Common myeloid progenitor, CD34-positive (primary cell): Measurements from ENCODE around the gene ADARB2.

Experiments
- CTCF ChIA-PET: fragments of 350-600 bp; sonication (Branson Sonifier 250); formaldehyde crosslinking; loops from one replicate; lab custom pipeline; 2021; ENCODE audit warnings: antibody characterized with exemption; lab: Charles Lee
- POLR2A ChIA-PET: fragments of 350-600 bp; sonication (Branson Sonifier 250); formaldehyde crosslinking; loops from one replicate; lab custom pipeline; 2021; ENCODE audit warnings: antibody characterized with exemption; lab: Charles Lee
- DNase-seq, 3 donors: peaks; one replicate each; pipeline versions ENCODE4 v3.0.0 to v3.0.0-alpha.2; 2013
- H3K27ac ChIP-seq, 2 experiments: 1 replicate in 1 of 2; 2 replicates in 1 of 2; pipeline ENCODE4 v1.7.0; 2013; ENCODE audit warnings: inconsistent platforms in 2 of 2, low read length in 2 of 2, mild to moderate bottlenecking in 2 of 2, low read depth in 1 of 2, moderate library complexity in 1 of 2; ENCODE audit not compliant: severe bottlenecking in 2 of 2, insufficient read depth in 1 of 2, poor library complexity in 1 of 2
- H3K27me3 ChIP-seq, 5 experiments: replicated peaks in 2 of 5; 1 replicate in 3 of 5; 2 replicates in 2 of 5; pipeline versions ENCODE4 v1.6.1 to v1.7.0; 2013; ENCODE audit warnings: low read length in 4 of 5, mild to moderate bottlenecking in 2 of 5, moderate library complexity in 2 of 5, inconsistent platforms in 1 of 5; ENCODE audit not compliant: insufficient read depth in 5 of 5, control insufficient read depth in 4 of 5
- H3K36me3 ChIP-seq, 4 experiments: 1 replicate in 2 of 4; 2 replicates in 2 of 4; pipeline versions ENCODE4 v1.6.1 to v1.7.0; 2013; ENCODE audit warnings: low read length in 3 of 4, control low read depth in 1 of 4, mild to moderate bottlenecking in 1 of 4; ENCODE audit not compliant: control insufficient read depth in 4 of 4, insufficient read depth in 4 of 4
- H3K4me1 ChIP-seq, 4 experiments: 1 replicate in 3 of 4; 2 replicates in 1 of 4; pipeline versions ENCODE4 v1.6.1 to v1.7.1; 2013; ENCODE audit warnings: low read length in 3 of 4, mild to moderate bottlenecking in 3 of 4, control low read depth in 1 of 4, inconsistent platforms in 1 of 4, moderate library complexity in 1 of 4; ENCODE audit not compliant: control insufficient read depth in 4 of 4, insufficient read depth in 4 of 4; ENCODE audit errors: control extremely low read depth in 1 of 4
- H3K4me3 ChIP-seq, 7 experiments: 1 replicate in 4 of 7; 2 replicates in 3 of 7; pipeline versions ENCODE4 v1.5.1 to v1.7.0; 2013; ENCODE audit warnings: mild to moderate bottlenecking in 7 of 7, low read length in 6 of 7, moderate library complexity in 6 of 7, inconsistent platforms in 2 of 7, low read depth in 2 of 7, control low read depth in 1 of 7; ENCODE audit not compliant: insufficient read depth in 4 of 7, control insufficient read depth in 1 of 7; ENCODE audit errors: extremely low read depth in 1 of 7
- H3K9me3 ChIP-seq, 5 experiments: 1 replicate in 4 of 5; 2 replicates in 1 of 5; pipeline versions ENCODE4 v1.6.1 to v1.7.1; 2013; ENCODE audit warnings: low read length in 4 of 5, mild to moderate bottlenecking in 2 of 5, inconsistent platforms in 1 of 5, low read depth in 1 of 5, moderate library complexity in 1 of 5; ENCODE audit not compliant: control insufficient read depth in 4 of 5, insufficient read depth in 2 of 5; ENCODE audit errors: control extremely low read depth in 1 of 5
- WGBS: methylation state at CpG from one replicate; pipeline ENCODE4 v1.1.5; 2013; ENCODE audit not compliant: insufficient coverage; 5-methylcytosine and 5-hydroxymethylcytosine counted together

ADARB2 gene

DNA sequence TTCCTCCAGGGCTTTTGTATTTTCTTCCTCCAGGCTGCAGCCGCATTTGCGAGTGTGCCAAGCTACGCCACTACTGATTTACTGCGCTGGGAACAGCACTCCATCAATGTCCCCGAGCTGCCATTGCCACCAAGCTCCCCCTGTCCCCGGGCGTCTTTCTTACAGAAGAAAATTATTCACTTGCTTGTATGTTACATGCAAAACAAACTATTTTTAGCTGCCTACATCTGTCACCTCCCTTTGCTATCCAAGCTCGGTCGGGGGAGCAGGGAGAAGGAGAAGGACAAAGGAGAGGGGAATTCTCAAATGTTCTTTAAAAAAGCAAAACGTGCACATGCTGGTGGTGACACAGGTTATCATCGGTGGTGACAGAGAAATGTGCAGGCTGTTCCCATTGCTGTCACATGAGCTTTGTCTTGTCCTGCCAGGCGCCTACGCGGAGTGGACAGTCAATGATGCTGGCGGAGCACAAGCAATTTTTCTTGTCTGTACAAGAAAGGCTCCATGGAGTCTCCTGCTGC, 93.1 kb downstream of the ADARB2 start:
- POLR2A ChIA-PET: no interaction called here
- no peak for DNase-seq
- Histone ChIP-seq H3K36me3 (no peaks in the 10 kb centered on the region), H3K4me3 (no peak overlapping the region), H3K27ac (no peak overlapping the region), H3K27me3 (no peaks in the 10 kb centered on the region), H3K9me3 (no peaks in the 10 kb centered on the region), H3K4me1 (no peaks in the 10 kb centered on the region)
- 91% methylated on average over 10 of the region's 15 CpGs for WGBS
- CTCF ChIA-PET: no interaction called here

DNA sequence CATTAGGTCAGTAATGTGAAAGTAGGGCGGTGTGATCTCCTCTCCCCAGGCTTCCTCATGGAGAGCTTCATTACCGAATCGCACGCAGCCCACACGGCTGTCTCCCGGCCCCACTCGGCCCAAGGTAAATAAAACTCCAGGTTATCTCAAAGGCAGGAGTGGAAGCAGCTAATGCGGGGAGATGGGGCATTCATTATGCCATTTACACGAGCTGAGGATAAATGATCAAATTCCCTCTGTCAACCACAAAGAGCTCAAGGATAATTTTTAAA, 93.5 kb downstream of the ADARB2 start:
- Histone ChIP-seq H3K4me1 (no peaks in the 10 kb centered on the region), H3K36me3 (no peaks in the 10 kb centered on the region), H3K4me3 (no peak overlapping the region), H3K9me3 (no peaks in the 10 kb centered on the region), H3K27ac (no peak overlapping the region), H3K27me3 (no peaks in the 10 kb centered on the region)
- 75% methylated on average over 8 of the region's 9 CpGs for WGBS
- ChIA-PET CTCF (interaction anchor here (0.7 kb wide), 1 partner anchor 221 kb away, joined by 3 read pairs; no protein-coding TSS in a partner anchor), POLR2A (no interaction called here)
- DNase-seq: no peak

DNA sequence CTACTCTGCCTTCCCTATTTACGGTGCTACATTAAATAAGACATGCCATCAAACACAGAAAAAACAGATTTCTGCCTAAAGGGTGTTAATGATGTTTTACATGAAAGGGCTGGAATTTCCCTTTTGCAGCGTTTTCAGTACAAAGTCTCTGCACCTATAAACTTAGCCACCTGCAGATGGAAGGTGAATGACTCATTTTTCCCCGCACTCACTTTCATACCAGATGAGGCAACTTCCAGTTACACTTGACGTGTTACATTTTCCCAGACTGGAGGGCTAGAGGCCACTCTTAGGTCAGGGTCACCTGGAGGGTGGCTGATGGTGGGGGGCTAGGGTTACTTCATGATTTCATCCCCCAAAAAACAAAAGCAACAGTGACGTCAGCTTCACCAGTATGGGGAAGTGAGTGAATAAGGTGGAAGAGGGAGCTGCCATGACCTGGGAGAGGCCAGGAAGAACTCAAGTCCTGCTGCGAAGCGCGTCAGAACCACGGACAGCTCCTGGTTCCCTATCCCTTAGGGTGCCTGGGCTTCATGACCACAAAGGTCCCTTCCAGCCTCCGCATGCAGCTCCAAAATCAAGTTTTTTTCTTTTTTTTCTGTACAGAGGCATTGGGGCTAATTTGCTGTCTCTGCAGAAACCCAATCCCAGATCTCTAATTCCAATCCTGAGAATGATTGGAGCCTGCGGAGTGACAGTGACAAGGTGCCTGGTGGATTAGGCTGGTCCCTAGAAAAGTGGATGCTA, 94.0 kb downstream of the ADARB2 start:
- WGBS: 51% methylated on average over 9 of the region's 11 CpGs
- Histone ChIP-seq H3K27ac (no peak overlapping the region), H3K9me3 (no peaks in the 10 kb centered on the region), H3K4me1 (no peaks in the 10 kb centered on the region), H3K4me3 (no peak overlapping the region), H3K36me3 (no peaks in the 10 kb centered on the region), H3K27me3 (no peaks in the 10 kb centered on the region)
- ChIA-PET POLR2A (no interaction called here), CTCF (interaction anchor here (0.7 kb wide), 1 partner anchor 221 kb away, joined by 3 read pairs; no protein-coding TSS in a partner anchor)
- DNase-seq: peak; percentile 24 to 34 (median 30)

DNA sequence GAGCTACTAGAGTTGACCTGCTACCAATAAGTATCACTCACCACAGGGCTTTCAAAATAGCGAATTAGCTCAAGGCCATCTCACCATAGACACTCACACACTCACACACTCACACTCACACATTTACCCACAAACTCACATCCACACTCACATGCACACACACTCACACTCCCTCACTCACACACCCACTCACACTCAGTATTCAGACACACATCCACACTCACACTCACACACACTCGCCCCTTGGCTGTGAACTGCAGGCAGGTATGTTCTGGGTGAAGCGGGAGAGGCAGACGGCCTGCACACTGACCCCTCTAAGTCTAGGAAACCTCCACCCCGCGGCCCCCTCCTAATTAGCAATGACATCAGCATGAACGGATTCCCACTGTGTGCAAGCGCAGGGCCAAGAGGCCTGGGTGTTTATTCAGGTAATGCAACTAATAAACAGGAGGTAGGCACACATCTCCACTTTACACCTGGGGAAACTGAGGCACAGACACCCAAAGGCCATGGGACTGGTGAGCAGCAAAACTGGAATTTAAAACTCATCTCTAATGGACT, 94.6 kb downstream of the ADARB2 start:
- 69% methylated on average over 6 of the region's 8 CpGs for WGBS
- ChIA-PET CTCF (no interaction called here), POLR2A (no interaction called here)
- no peaks in the 10 kb centered on the region for H3K27me3 ChIP-seq
- H3K4me1 ChIP-seq: no peaks in the 10 kb centered on the region
- H3K27ac ChIP-seq: no peak overlapping the region
- no peak for DNase-seq
- H3K9me3 ChIP-seq: no peaks in the 10 kb centered on the region
- no peak overlapping the region for H3K4me3 ChIP-seq
- no peaks in the 10 kb centered on the region for H3K36me3 ChIP-seq

DNA sequence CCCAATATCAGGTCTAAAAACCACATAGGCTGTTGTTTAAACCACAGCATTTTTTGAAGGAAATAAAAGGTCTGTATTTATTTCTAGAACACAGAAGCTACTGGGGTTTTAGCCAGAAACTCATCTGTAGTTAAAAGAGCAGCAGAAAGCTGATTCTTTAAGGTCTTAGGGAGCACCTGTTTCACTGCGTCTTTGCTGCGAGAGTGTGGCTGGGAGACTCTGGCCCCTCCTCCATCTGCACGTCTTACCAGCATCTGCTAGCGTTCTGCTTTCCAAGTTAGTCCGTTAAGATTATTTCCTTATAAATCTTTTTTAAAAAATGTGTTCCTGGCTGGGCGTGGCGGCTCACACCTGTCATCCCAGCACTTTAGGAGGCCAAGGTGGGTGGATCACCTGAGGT, 95.9 kb downstream of the ADARB2 start:
- CTCF ChIA-PET: no interaction called here

DNA sequence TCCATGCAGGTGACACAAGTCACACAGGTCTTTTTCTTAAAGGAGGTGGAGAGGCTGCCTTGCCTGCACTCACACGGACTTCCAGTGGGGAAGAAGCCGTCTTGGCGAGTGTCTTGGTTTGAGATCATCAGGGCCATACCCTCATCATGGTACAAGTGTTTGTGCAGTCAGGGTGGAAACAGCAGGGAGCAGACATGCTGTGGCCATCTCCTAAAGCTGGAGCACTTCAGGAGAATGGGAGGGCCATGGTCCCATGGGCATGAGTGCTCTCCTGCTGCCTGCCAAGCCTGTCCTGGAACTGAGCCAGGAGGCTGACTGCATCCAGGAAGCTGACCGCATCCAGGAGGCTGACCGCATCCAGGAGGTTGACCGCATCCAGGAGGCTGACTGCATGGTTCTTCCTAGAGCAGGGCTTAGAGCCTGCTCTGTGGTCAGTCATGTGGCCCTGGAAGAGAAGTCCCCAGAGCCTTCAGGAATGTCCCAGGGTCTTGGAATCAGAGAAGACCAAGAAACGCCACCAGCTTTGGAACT, 98.4 kb downstream of the ADARB2 start:
- DNase-seq: no peak
- Histone ChIP-seq H3K27me3 (peaks cover 0 to 2% (median 0%) of the 10 kb centered on the region in 5 experiments), H3K9me3 (no peaks in the 10 kb centered on the region), H3K4me1 (no peaks in the 10 kb centered on the region), H3K27ac (no peak overlapping the region), H3K36me3 (no peaks in the 10 kb centered on the region), H3K4me3 (no peak overlapping the region)
- CTCF ChIA-PET: no interaction called here
- POLR2A ChIA-PET: no interaction called here
- 87% methylated on average over 6 of the region's 7 CpGs for WGBS

More for the DNA sequence above, 95.9 kb downstream of the ADARB2 start:
- POLR2A ChIA-PET: no interaction called here
- H3K9me3 ChIP-seq: no peaks in the 10 kb centered on the region
- no peak for DNase-seq
- no peak overlapping the region for H3K4me3 ChIP-seq
- H3K4me1 ChIP-seq: no peaks in the 10 kb centered on the region
- WGBS: 60% methylated on average over 2 of the region's 7 CpGs
- no peak overlapping the region for H3K27ac ChIP-seq
- no peaks in the 10 kb centered on the region for H3K36me3 ChIP-seq
- no peaks in the 10 kb centered on the region for H3K27me3 ChIP-seq

DNA sequence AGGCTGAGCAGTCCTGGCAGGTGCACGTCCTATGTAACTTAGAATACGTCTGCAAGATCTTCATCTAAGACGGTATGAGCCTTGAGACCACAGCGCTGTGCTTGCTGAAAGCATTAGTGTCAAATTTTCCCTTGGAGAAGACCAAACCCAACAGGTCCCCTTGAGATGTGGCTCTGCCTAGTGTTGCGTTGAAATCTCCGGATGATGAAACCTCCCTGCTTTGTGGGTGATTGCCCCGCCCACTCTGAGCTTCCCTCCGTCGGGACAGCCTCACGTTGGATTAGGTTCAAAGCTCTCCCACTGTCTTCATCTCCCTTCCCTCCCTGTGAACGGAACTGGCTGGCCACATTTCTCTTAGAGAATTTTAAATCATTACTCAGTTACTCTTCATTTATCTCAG, 102.0 kb downstream of the ADARB2 start:
- H3K36me3 ChIP-seq: no peaks in the 10 kb centered on the region
- H3K4me1 ChIP-seq: peaks cover 0 to 2% (median 0%) of the 10 kb centered on the region in 4 experiments
- H3K27me3 ChIP-seq: peaks cover 0 to 4% (median 0%) of the 10 kb centered on the region in 5 experiments
- POLR2A ChIA-PET: interaction anchor here (0.5 kb wide), 1 partner anchor 42 kb away, joined by 3 read pairs; no protein-coding TSS in a partner anchor
- no peak overlapping the region for H3K27ac ChIP-seq
- H3K9me3 ChIP-seq: peaks cover 0 to 6% (median 0%) of the 10 kb centered on the region in 5 experiments
- WGBS: 75% methylated on average over 11 of the region's 11 CpGs
- no peak overlapping the region for H3K4me3 ChIP-seq
- no peak for DNase-seq
- CTCF ChIA-PET: no interaction called here
